WTC11 (cell line): Measurements from ENCODE around the gene PTPN3. TPM values are rescaled to one million over a fixed set of nuclear protein-coding genes. Genes with fewer than 3 reads are reported as not detected.

Source experiments
- ATAC-seq: fragments of 200-7000 bp; cut with Tn5 transposase; 2 replicates; pipeline ENCODE4 v1.10.0; 2021; ENCODE audit warnings: mild to moderate bottlenecking, moderate library complexity
- CTCF ChIA-PET: fragments of 300-600 bp; sonication (Branson Sonifier 250); formaldehyde crosslinking; loops from one replicate; lab custom pipeline; 2021; ENCODE audit warnings: antibody characterized with exemption; lab: Charles Lee
- POLR2A ChIA-PET: fragments of 350-600 bp; sonication (Branson Sonifier 250); formaldehyde crosslinking; loops from one replicate; lab custom pipeline; 2021; ENCODE audit warnings: antibody characterized with exemption; lab: Charles Lee
- DNase-seq: peaks from one replicate; pipeline ENCODE4 v3.0.0; 2021; ENCODE audit warnings: low spot score
- H3K27ac Mint-ChIP-seq: 2 replicates; pipeline ENCODE4 v1.8.0; 2021; ENCODE audit warnings: mixed read lengths
- H3K27me3 Mint-ChIP-seq: 2 replicates; pipeline ENCODE4 v1.8.0; 2021; ENCODE audit warnings: low read depth, mild to moderate bottlenecking, moderate library complexity, mixed read lengths
- H3K36me3 Mint-ChIP-seq: 2 replicates; pipeline ENCODE4 v1.8.0; 2021; ENCODE audit warnings: mixed read lengths
- H3K4me1 Mint-ChIP-seq: 2 replicates; pipeline ENCODE4 v1.8.0; 2022; ENCODE audit warnings: mixed read lengths
- H3K4me3 Mint-ChIP-seq: 2 replicates; pipeline ENCODE4 v1.8.0; 2021; ENCODE audit warnings: mild to moderate bottlenecking, moderate library complexity, mixed read lengths
- H3K9me3 Mint-ChIP-seq: 2 replicates; pipeline ENCODE4 v1.8.0; 2021; ENCODE audit warnings: mixed read lengths
- FOXK1 ChIP-seq: sonication (generic); formaldehyde crosslinking; IDR thresholded peaks from 2 replicates; pipeline ENCODE4 v1.8.0; 2022; ENCODE audit warnings: mild to moderate bottlenecking, moderate library complexity, missing genetic modification reagents
- FOXP1 ChIP-seq: sonication (generic); formaldehyde crosslinking; IDR thresholded peaks from 2 replicates; pipeline ENCODE4 v1.8.0; 2022; ENCODE audit warnings: missing genetic modification reagents, mild to moderate bottlenecking, moderate library complexity, borderline replicate concordance
- HMGA2 ChIP-seq: fragments of 250-450 bp; sonication (Bioruptor Pico); IDR thresholded peaks from 2 replicates; pipeline ENCODE4 v1.4.0; 2021; ENCODE audit warnings: mild to moderate bottlenecking, moderate library complexity
- JUN ChIP-seq: sonication (generic); formaldehyde crosslinking; IDR thresholded peaks from 2 replicates; pipeline ENCODE4 v1.8.0; 2023; ENCODE audit warnings: mild to moderate bottlenecking, missing genetic modification reagents
- KAT7 ChIP-seq: sonication (generic); formaldehyde crosslinking; IDR thresholded peaks from 2 replicates; pipeline ENCODE4 v1.8.1; 2023; ENCODE audit warnings: missing genetic modification reagents, mild to moderate bottlenecking, borderline replicate concordance
- NFE2L1 ChIP-seq: sonication (generic); formaldehyde crosslinking; IDR thresholded peaks from 2 replicates; pipeline ENCODE4 v1.8.1; 2023; ENCODE audit warnings: missing genetic modification reagents
- NFYB ChIP-seq: sonication (generic); formaldehyde crosslinking; conservative IDR thresholded peaks from 2 replicates; pipeline ENCODE4 v1.8.0; 2022; ENCODE audit warnings: low read depth, missing genetic modification reagents
- NR2C2 ChIP-seq: sonication (generic); formaldehyde crosslinking; IDR thresholded peaks from 2 replicates; pipeline ENCODE4 v1.8.0; 2022; ENCODE audit warnings: mild to moderate bottlenecking, missing genetic modification reagents
- OVOL2 ChIP-seq: fragments of 250-450 bp; sonication (Bioruptor Pico); IDR thresholded peaks from 2 replicates; pipeline ENCODE4 v1.9.0; 2021; ENCODE audit warnings: mild to moderate bottlenecking, borderline replicate concordance
- PRRX2 ChIP-seq: fragments of 250-450 bp; sonication (Bioruptor Pico); IDR thresholded peaks from 2 replicates; pipeline ENCODE4 v1.8.0; 2021; ENCODE audit warnings: mild to moderate bottlenecking
- SMAD4 ChIP-seq: sonication (generic); formaldehyde crosslinking; IDR thresholded peaks from 2 replicates; pipeline ENCODE4 v1.8.0; 2022; ENCODE audit warnings: mild to moderate bottlenecking, missing genetic modification reagents
- ZNF121 ChIP-seq: sonication (generic); formaldehyde crosslinking; IDR thresholded peaks from 2 replicates; pipeline ENCODE4 v1.8.0; 2023; ENCODE audit warnings: missing genetic modification reagents
- ZNF232 ChIP-seq: sonication (generic); formaldehyde crosslinking; IDR thresholded peaks from 2 replicates; pipeline ENCODE4 v1.8.0; 2022; ENCODE audit warnings: mild to moderate bottlenecking, missing genetic modification reagents
- ZNF263 ChIP-seq: sonication (generic); formaldehyde crosslinking; IDR thresholded peaks from 2 replicates; pipeline ENCODE4 v1.8.1; 2022; ENCODE audit warnings: low read depth, mild to moderate bottlenecking, moderate library complexity, missing genetic modification reagents
- ZNF396 ChIP-seq: fragments of 250-450 bp; sonication (Bioruptor Pico); IDR thresholded peaks from 2 replicates; pipeline ENCODE4 v1.8.0; 2021; ENCODE audit warnings: mild to moderate bottlenecking, moderate library complexity, borderline replicate concordance
- total RNA-seq: library from RNA; stranded (reverse); gene quantifications from 3 replicates; pipeline ENCODE4 v1.2.3, GENCODE V29; 2021
- TF ChIP-seq, protein P1 (sequence below): fragments of 200-600 bp; IDR thresholded peaks from 2 replicates; pipeline ENCODE4 v1.8.0; 2022; ENCODE audit warnings: antibody characterized with exemption
- TF ChIP-seq, protein P2 (sequence below): sonication (generic); formaldehyde crosslinking; IDR thresholded peaks from 2 replicates; pipeline ENCODE4 v1.8.0; 2023; ENCODE audit warnings: mild to moderate bottlenecking, missing genetic modification reagents
- TF ChIP-seq, protein P3 (sequence below): sonication (generic); formaldehyde crosslinking; IDR thresholded peaks from 2 replicates; pipeline ENCODE4 v1.8.0; 2023; ENCODE audit warnings: missing genetic modification reagents
- TF ChIP-seq, protein P4 (sequence below): sonication (generic); formaldehyde crosslinking; IDR thresholded peaks from 2 replicates; pipeline ENCODE4 v1.8.0; 2023; ENCODE audit warnings: missing genetic modification reagents, mild to moderate bottlenecking, borderline replicate concordance
- TF ChIP-seq, protein P5 (sequence below): sonication (generic); formaldehyde crosslinking; conservative IDR thresholded peaks from 2 replicates; pipeline ENCODE4 v1.8.1; 2022; ENCODE audit warnings: mild to moderate bottlenecking, missing genetic modification reagents
- TF ChIP-seq, protein P6 (sequence below): fragments of 250-450 bp; sonication (Bioruptor Pico); IDR thresholded peaks from 2 replicates; pipeline ENCODE4 v1.9.0; 2021; ENCODE audit warnings: mild to moderate bottlenecking

The PTPN3 gene
- total RNA-seq, 1 experiment from 2014 or later: 1.7 TPM

DNA sequence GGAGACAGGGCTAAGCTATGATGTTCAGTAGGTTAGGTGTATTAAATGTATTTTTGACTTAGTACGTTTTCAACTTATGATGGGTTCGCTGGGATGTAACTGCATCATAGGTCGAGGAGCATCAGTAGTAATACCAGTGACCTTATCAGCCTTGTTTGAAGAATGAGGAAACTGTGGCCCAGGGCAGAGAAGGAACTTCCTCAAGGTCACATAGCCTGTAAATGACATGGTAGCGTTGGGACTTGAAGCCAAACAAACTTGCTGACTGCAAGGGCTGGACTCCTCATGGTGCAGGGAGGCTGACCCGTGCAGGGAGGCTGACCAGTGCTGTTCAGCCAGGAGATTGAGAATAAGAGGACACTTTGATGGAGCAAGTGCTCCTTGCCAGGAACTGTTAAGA lies 21.3 kb upstream of the PTPN3 start:
- CTCF ChIA-PET: interaction anchor here (0.9 to 1.4 kb wide), 2 partner anchors 79 to 82 kb away, joined by 4 to 5 read pairs; no protein-coding TSS in a partner anchor
- no peak overlapping the region for H3K4me3 Mint-ChIP-seq
- ATAC-seq (no peak), DNase-seq (no peak)
- no peaks in the 10 kb centered on the region for H3K36me3 Mint-ChIP-seq
- H3K27me3 Mint-ChIP-seq: no peaks in the 10 kb centered on the region; the same call in 1 of the 2 replicates
- no peaks in the 10 kb centered on the region for H3K9me3 Mint-ChIP-seq
- no peak overlapping the region for H3K27ac Mint-ChIP-seq
- TF ChIP-seq NR2C2 (no peak), ZNF232 (CRISPR knock-in tag) (no peak), NFYB (CRISPR knock-in tag) (no peak), SMAD4 (CRISPR knock-in tag) (no peak)
- TF ChIP-seq, protein P1, sequence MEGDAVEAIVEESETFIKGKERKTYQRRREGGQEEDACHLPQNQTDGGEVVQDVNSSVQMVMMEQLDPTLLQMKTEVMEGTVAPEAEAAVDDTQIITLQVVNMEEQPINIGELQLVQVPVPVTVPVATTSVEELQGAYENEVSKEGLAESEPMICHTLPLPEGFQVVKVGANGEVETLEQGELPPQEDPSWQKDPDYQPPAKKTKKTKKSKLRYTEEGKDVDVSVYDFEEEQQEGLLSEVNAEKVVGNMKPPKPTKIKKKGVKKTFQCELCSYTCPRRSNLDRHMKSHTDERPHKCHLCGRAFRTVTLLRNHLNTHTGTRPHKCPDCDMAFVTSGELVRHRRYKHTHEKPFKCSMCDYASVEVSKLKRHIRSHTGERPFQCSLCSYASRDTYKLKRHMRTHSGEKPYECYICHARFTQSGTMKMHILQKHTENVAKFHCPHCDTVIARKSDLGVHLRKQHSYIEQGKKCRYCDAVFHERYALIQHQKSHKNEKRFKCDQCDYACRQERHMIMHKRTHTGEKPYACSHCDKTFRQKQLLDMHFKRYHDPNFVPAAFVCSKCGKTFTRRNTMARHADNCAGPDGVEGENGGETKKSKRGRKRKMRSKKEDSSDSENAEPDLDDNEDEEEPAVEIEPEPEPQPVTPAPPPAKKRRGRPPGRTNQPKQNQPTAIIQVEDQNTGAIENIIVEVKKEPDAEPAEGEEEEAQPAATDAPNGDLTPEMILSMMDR: no peak
- TF ChIP-seq, protein P2, sequence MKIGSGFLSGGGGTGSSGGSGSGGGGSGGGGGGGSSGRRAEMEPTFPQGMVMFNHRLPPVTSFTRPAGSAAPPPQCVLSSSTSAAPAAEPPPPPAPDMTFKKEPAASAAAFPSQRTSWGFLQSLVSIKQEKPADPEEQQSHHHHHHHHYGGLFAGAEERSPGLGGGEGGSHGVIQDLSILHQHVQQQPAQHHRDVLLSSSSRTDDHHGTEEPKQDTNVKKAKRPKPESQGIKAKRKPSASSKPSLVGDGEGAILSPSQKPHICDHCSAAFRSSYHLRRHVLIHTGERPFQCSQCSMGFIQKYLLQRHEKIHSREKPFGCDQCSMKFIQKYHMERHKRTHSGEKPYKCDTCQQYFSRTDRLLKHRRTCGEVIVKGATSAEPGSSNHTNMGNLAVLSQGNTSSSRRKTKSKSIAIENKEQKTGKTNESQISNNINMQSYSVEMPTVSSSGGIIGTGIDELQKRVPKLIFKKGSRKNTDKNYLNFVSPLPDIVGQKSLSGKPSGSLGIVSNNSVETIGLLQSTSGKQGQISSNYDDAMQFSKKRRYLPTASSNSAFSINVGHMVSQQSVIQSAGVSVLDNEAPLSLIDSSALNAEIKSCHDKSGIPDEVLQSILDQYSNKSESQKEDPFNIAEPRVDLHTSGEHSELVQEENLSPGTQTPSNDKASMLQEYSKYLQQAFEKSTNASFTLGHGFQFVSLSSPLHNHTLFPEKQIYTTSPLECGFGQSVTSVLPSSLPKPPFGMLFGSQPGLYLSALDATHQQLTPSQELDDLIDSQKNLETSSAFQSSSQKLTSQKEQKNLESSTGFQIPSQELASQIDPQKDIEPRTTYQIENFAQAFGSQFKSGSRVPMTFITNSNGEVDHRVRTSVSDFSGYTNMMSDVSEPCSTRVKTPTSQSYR (CRISPR knock-in tag): no peak
- TF ChIP-seq, protein P3, sequence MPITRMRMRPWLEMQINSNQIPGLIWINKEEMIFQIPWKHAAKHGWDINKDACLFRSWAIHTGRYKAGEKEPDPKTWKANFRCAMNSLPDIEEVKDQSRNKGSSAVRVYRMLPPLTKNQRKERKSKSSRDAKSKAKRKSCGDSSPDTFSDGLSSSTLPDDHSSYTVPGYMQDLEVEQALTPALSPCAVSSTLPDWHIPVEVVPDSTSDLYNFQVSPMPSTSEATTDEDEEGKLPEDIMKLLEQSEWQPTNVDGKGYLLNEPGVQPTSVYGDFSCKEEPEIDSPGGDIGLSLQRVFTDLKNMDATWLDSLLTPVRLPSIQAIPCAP (CRISPR knock-in tag): no peak
- POLR2A ChIA-PET: no interaction called here
- H3K4me1 Mint-ChIP-seq: no peaks in the 10 kb centered on the region

DNA sequence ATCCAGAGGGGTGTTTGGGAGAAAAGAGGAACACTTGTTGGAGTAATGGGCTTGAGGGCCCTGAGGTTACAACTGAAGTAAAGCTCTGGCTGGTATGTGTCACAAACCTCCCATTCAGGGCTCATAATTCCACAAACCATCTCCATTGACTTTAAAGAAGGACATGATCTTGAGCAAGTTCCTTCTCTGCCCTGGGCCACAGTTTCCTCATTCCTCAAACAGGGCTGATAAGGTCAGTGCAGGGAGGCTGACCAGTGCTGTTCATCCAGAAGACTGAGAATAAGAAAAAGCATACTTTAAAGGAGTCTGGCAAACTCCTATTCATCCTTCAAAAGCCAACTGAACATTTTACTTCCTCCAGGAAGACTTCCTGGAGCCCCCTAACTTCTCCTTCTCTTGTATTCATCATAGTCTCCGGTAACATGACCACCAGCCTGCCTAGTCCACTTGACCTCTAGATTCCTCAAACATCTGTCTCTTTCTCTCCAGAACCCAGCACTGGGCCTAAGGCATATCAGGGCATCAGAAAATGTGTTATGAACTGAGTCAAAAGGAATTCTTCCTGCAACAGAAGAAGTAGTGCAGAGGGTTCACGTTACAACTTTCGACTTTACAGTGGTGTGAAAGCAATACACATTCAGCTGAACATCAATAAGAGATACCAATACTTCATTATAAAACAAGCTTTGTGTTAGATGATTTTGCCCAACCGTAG lies 20.7 kb upstream of the PTPN3 start:
- Mint-ChIP-seq H3K27ac (no peak overlapping the region), H3K4me1 (no peaks in the 10 kb centered on the region), H3K36me3 (no peaks in the 10 kb centered on the region), H3K4me3 (no peak overlapping the region), H3K9me3 (no peaks in the 10 kb centered on the region), H3K27me3 (no peaks in the 10 kb centered on the region; the same call in 1 of the 2 replicates)
- ChIA-PET POLR2A (no interaction called here), CTCF (interaction anchor here (1.4 kb wide), 1 partner anchor 81 kb away, joined by 4 read pairs; no protein-coding TSS in a partner anchor)
- no peak for ATAC-seq
- no peak for DNase-seq
- TF ChIP-seq, protein P4, sequence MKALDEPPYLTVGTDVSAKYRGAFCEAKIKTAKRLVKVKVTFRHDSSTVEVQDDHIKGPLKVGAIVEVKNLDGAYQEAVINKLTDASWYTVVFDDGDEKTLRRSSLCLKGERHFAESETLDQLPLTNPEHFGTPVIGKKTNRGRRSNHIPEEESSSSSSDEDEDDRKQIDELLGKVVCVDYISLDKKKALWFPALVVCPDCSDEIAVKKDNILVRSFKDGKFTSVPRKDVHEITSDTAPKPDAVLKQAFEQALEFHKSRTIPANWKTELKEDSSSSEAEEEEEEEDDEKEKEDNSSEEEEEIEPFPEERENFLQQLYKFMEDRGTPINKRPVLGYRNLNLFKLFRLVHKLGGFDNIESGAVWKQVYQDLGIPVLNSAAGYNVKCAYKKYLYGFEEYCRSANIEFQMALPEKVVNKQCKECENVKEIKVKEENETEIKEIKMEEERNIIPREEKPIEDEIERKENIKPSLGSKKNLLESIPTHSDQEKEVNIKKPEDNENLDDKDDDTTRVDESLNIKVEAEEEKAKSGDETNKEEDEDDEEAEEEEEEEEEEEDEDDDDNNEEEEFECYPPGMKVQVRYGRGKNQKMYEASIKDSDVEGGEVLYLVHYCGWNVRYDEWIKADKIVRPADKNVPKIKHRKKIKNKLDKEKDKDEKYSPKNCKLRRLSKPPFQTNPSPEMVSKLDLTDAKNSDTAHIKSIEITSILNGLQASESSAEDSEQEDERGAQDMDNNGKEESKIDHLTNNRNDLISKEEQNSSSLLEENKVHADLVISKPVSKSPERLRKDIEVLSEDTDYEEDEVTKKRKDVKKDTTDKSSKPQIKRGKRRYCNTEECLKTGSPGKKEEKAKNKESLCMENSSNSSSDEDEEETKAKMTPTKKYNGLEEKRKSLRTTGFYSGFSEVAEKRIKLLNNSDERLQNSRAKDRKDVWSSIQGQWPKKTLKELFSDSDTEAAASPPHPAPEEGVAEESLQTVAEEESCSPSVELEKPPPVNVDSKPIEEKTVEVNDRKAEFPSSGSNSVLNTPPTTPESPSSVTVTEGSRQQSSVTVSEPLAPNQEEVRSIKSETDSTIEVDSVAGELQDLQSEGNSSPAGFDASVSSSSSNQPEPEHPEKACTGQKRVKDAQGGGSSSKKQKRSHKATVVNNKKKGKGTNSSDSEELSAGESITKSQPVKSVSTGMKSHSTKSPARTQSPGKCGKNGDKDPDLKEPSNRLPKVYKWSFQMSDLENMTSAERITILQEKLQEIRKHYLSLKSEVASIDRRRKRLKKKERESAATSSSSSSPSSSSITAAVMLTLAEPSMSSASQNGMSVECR (CRISPR knock-in tag): no peak
- TF ChIP-seq JUN (no peak), OVOL2 (CRISPR knock-in tag) (no peak), FOXP1 (CRISPR knock-in tag) (no peak), ZNF263 (CRISPR knock-in tag) (no peak), PRRX2 (no peak), ZNF396 (CRISPR knock-in tag) (no peak), ZNF121 (CRISPR knock-in tag) (no peak), NFE2L1 (no peak), HMGA2 (CRISPR knock-in tag) (no peak), FOXK1 (CRISPR knock-in tag) (no peak), KAT7 (CRISPR knock-in tag) (no peak)
- TF ChIP-seq, protein P5, sequence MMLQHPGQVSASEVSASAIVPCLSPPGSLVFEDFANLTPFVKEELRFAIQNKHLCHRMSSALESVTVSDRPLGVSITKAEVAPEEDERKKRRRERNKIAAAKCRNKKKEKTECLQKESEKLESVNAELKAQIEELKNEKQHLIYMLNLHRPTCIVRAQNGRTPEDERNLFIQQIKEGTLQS (CRISPR knock-in tag): no peak
- TF ChIP-seq, protein P6, sequence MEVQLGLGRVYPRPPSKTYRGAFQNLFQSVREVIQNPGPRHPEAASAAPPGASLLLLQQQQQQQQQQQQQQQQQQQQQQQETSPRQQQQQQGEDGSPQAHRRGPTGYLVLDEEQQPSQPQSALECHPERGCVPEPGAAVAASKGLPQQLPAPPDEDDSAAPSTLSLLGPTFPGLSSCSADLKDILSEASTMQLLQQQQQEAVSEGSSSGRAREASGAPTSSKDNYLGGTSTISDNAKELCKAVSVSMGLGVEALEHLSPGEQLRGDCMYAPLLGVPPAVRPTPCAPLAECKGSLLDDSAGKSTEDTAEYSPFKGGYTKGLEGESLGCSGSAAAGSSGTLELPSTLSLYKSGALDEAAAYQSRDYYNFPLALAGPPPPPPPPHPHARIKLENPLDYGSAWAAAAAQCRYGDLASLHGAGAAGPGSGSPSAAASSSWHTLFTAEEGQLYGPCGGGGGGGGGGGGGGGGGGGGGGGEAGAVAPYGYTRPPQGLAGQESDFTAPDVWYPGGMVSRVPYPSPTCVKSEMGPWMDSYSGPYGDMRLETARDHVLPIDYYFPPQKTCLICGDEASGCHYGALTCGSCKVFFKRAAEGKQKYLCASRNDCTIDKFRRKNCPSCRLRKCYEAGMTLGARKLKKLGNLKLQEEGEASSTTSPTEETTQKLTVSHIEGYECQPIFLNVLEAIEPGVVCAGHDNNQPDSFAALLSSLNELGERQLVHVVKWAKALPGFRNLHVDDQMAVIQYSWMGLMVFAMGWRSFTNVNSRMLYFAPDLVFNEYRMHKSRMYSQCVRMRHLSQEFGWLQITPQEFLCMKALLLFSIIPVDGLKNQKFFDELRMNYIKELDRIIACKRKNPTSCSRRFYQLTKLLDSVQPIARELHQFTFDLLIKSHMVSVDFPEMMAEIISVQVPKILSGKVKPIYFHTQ (CRISPR knock-in tag): no peak
